ENCODE data around the gene IQGAP2.
A peak's percentile ranks its signal among the peaks of the same experiment; 100 is the strongest.
"Not testable (repeated sequence)": the region's sequence is repeated elsewhere in the genome, so short reads cannot be mapped to it uniquely, and the experiment has no call there.

Gene IQGAP2

GRCh38 chr5:76518246-76518645, 115.2 kb downstream of the IQGAP2 start:
- not testable (repeated sequence) for DNase-seq

- DNase-seq: no peak
Observed at GRCh38 chr5:76521240-76521758, 118.2 kb downstream of the IQGAP2 start.

GRCh38 chr5:76522103-76522935, 119.2 kb downstream of the IQGAP2 start:
- DNase-seq: no peak

GRCh38 chr5:76524101-76524835, 121.2 kb downstream of the IQGAP2 start:
- DNase-seq: no peak

GRCh38 chr5:76524868-76525267, 121.8 kb downstream of the IQGAP2 start:
- DNase-seq: no peak

GRCh38 chr5:76525956-76526355, 122.9 kb downstream of the IQGAP2 start:
- DNase-seq: no peak

GRCh38 chr5:76526950-76527583, 124.0 kb downstream of the IQGAP2 start:
- no peak for DNase-seq

GRCh38 chr5:76527685-76528161, 124.6 kb downstream of the IQGAP2 start:
- no peak for DNase-seq

- DNase-seq: no peak
Observed at GRCh38 chr5:76528547-76529331, 125.7 kb downstream of the IQGAP2 start.

GRCh38 chr5:76529464-76530344, 126.6 kb downstream of the IQGAP2 start:
- DNase-seq: no peak

- no peak for DNase-seq
Observed at GRCh38 chr5:76532052-76532451, 129.0 kb downstream of the IQGAP2 start.

- no peak for DNase-seq
Observed at GRCh38 chr5:76532973-76533372, 129.9 kb downstream of the IQGAP2 start.

GRCh38 chr5:76535577-76535976, 132.5 kb downstream of the IQGAP2 start:
- no peak for DNase-seq

GRCh38 chr5:76537073-76537543, 134.0 kb downstream of the IQGAP2 start:
- no peak for DNase-seq

- DNase-seq: no peak
Observed at GRCh38 chr5:76542241-76542640, 139.2 kb downstream of the IQGAP2 start.

GRCh38 chr5:76542887-76543690, 140.0 kb downstream of the IQGAP2 start:
- peak; percentile 27 for DNase-seq

GRCh38 chr5:76544268-76544926, 141.3 kb downstream of the IQGAP2 start:
- DNase-seq: peak; percentile 36

GRCh38 chr5:76545184-76545583, 142.1 kb downstream of the IQGAP2 start:
- no peak for DNase-seq

GRCh38 chr5:76546497-76547102, 143.5 kb downstream of the IQGAP2 start:
- peak; percentile 18 for DNase-seq

All from activated T-cell treated with anti-CD3 and anti-CD28 coated beads for 4 hours (primary cell).